ENCODE results near the gene FFAR3. TPM values are rescaled to one million over a fixed set of nuclear protein-coding genes. Genes with fewer than 3 reads are reported as not detected.

FFAR3 gene
- total and polyA plus RNA-seq, 9 of the 15 experiments (the other 6 are each of a cell fraction or from before 2014, with no cell fraction given): not detected

DNA sequence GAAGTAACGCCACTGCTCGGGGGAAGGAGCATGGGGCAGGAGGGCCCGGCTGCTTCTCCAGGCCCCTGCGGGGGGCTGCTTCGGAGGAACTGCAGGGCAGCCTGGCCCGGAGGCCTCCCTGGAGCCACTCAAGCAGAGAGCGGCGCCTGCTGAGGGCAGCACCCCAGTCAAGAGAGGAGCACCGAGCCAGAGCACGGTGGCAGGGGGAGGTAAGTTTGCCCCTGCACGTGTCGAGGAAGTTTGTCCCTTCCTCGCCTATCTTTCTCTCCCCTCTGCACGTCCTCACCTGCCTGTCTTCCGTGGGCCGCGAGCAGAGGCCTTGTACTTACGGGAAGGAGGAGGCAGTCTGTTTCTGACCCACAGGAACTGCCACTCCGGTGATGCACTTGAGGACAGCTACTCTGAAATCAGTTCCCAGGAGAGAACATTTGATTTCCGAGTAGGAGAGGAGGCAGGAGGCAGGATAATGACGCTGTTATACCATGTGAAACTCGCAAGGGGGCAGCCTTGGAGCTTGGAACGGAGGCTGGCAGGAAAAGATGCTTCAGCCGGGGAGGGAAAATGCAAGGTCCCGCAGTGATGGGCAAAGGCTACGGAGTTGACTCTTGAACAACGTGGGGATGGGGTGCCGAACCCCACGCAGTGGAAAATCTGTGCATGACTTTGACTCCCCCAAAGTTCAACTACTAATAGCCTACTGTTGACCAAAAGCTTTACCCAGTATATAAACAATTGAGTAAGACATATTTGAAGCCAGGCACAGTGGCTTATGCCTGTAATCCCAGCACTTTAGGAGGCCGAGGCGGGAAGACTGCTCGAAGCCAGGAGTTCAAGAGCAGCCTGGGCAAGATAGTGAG is 5.6 kb upstream of the FFAR3 start (continued):
- TF ChIP-seq, protein P1, sequence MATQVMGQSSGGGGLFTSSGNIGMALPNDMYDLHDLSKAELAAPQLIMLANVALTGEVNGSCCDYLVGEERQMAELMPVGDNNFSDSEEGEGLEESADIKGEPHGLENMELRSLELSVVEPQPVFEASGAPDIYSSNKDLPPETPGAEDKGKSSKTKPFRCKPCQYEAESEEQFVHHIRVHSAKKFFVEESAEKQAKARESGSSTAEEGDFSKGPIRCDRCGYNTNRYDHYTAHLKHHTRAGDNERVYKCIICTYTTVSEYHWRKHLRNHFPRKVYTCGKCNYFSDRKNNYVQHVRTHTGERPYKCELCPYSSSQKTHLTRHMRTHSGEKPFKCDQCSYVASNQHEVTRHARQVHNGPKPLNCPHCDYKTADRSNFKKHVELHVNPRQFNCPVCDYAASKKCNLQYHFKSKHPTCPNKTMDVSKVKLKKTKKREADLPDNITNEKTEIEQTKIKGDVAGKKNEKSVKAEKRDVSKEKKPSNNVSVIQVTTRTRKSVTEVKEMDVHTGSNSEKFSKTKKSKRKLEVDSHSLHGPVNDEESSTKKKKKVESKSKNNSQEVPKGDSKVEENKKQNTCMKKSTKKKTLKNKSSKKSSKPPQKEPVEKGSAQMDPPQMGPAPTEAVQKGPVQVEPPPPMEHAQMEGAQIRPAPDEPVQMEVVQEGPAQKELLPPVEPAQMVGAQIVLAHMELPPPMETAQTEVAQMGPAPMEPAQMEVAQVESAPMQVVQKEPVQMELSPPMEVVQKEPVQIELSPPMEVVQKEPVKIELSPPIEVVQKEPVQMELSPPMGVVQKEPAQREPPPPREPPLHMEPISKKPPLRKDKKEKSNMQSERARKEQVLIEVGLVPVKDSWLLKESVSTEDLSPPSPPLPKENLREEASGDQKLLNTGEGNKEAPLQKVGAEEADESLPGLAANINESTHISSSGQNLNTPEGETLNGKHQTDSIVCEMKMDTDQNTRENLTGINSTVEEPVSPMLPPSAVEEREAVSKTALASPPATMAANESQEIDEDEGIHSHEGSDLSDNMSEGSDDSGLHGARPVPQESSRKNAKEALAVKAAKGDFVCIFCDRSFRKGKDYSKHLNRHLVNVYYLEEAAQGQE (IDR thresholded peaks at IDR 0.05; ENCODE audit: borderline replicate concordance): peak; percentile 96
- TF ChIP-seq, protein P1 (CRISPR knock-in tag; IDR thresholded peaks at IDR 0.05; ENCODE audit: low read depth): no peak
- TF ChIP-seq NBN (IDR thresholded peaks at IDR 0.05; ENCODE audit: low read depth) (0 out of 2 replicates have a peak, but pooled peaks have one; percentile 59), NFXL1 (CRISPR knock-in tag; IDR thresholded peaks at IDR 0.05) (no peak), ETV1 (tag; conservative IDR thresholded peaks at IDR 0.05; ENCODE audit: low read depth) (peak; percentile 54), ARID2 (IDR thresholded peaks at IDR 0.05) (peak; percentile 86), RAD51 (IDR thresholded peaks at IDR 0.05; ENCODE audit: borderline replicate concordance, low read depth) (no peak), PHF21A (IDR thresholded peaks at IDR 0.05; ENCODE audit: borderline replicate concordance, low read depth) (0 out of 2 replicates have a peak, but pooled peaks have one; percentile 24), ZNF644 (tag; IDR thresholded peaks at IDR 0.05; ENCODE audit: low read depth) (no peak), CREM (IDR thresholded peaks at IDR 0.05; ENCODE audit: low read depth) (peak; percentile 87)
- TF ChIP-seq, protein P2, sequence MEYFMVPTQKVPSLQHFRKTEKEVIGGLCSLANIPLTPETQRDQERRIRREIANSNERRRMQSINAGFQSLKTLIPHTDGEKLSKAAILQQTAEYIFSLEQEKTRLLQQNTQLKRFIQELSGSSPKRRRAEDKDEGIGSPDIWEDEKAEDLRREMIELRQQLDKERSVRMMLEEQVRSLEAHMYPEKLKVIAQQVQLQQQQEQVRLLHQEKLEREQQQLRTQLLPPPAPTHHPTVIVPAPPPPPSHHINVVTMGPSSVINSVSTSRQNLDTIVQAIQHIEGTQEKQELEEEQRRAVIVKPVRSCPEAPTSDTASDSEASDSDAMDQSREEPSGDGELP (CRISPR knock-in tag; IDR thresholded peaks at IDR 0.05; ENCODE audit: borderline replicate concordance): peak; percentile 33; the same call in 1 of the 2 replicates
- TF ChIP-seq, protein P3, sequence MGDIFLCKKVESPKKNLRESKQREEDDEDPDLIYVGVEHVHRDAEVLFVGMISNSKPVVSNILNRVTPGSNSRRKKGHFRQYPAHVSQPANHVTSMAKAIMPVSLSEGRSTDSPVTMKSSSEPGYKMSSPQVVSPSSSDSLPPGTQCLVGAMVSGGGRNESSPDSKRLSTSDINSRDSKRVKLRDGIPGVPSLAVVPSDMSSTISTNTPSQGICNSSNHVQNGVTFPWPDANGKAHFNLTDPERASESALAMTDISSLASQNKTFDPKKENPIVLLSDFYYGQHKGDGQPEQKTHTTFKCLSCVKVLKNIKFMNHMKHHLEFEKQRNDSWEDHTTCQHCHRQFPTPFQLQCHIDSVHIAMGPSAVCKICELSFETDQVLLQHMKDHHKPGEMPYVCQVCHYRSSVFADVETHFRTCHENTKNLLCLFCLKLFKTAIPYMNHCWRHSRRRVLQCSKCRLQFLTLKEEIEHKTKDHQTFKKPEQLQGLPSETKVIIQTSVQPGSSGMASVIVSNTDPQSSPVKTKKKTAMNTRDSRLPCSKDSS (IDR thresholded peaks at IDR 0.05; ENCODE audit: low read depth, partially characterized antibody): no peak
- TF ChIP-seq, protein P4, sequence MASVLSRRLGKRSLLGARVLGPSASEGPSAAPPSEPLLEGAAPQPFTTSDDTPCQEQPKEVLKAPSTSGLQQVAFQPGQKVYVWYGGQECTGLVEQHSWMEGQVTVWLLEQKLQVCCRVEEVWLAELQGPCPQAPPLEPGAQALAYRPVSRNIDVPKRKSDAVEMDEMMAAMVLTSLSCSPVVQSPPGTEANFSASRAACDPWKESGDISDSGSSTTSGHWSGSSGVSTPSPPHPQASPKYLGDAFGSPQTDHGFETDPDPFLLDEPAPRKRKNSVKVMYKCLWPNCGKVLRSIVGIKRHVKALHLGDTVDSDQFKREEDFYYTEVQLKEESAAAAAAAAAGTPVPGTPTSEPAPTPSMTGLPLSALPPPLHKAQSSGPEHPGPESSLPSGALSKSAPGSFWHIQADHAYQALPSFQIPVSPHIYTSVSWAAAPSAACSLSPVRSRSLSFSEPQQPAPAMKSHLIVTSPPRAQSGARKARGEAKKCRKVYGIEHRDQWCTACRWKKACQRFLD (CRISPR knock-in tag; IDR thresholded peaks at IDR 0.05): 0 out of 2 replicates have a peak, but pooled peaks have one; percentile 27
